SK-N-SH (cell line): ENCODE data around the gene PPP2R2B.

Experiments
- EZH2phosphoT487 ChIP-seq: fragments of 200-600 bp; sonication (generic); IDR thresholded peaks from 2 replicates; pipeline ENCODE4 v1.6.1; 2017; ENCODE audit warnings: low read depth, mixed run types, mild to moderate bottlenecking, antibody characterized with exemption, moderate library complexity, borderline replicate concordance
- FOXJ3 ChIP-seq: sonication (generic); formaldehyde crosslinking; IDR thresholded peaks from 2 replicates; pipeline ENCODE4 v1.5.1; 2020; ENCODE audit warnings: mild to moderate bottlenecking, missing genetic modification reagents
- POLR2AphosphoS5 ChIP-seq: IDR thresholded peaks from 2 replicates; pipeline ENCODE4 v1.6.1; 2012; ENCODE audit warnings: low read depth, low read length
- TF ChIP-seq, protein P1 (sequence below): fragments of 200-600 bp; sonication (generic); IDR thresholded peaks from 2 replicates; pipeline ENCODE4 v1.6.1; 2017; ENCODE audit warnings: antibody characterized with exemption, mild to moderate bottlenecking, moderate library complexity

DNA sequence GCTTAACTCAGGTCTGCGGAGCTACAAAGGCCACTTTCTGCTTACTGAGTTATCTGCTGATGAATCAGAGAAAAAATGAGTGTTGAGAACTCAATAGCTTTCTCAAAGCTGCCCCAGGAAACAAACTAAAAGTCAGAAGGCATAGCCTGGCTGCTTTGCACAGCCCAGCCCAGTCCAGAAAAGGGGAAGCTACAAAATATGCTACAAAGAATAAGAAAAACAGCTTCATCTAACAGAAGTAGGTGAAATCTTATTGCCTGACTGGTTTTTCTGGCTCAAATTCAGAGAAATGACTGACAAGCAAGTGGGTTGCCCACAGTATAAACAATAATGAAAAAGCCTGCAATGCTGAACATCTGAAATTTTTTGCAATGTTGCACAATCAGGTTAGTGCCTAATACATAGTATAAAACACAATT lies 156.2 kb downstream of the PPP2R2B start:
- TF ChIP-seq EZH2phosphoT487 (no peak), POLR2AphosphoS5 (no peak), FOXJ3 (CRISPR knock-in tag) (no peak)
- TF ChIP-seq, protein P1, sequence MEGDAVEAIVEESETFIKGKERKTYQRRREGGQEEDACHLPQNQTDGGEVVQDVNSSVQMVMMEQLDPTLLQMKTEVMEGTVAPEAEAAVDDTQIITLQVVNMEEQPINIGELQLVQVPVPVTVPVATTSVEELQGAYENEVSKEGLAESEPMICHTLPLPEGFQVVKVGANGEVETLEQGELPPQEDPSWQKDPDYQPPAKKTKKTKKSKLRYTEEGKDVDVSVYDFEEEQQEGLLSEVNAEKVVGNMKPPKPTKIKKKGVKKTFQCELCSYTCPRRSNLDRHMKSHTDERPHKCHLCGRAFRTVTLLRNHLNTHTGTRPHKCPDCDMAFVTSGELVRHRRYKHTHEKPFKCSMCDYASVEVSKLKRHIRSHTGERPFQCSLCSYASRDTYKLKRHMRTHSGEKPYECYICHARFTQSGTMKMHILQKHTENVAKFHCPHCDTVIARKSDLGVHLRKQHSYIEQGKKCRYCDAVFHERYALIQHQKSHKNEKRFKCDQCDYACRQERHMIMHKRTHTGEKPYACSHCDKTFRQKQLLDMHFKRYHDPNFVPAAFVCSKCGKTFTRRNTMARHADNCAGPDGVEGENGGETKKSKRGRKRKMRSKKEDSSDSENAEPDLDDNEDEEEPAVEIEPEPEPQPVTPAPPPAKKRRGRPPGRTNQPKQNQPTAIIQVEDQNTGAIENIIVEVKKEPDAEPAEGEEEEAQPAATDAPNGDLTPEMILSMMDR, result no peak
